ENCODE results near the gene TRMT61A.

TRMT61A gene

DNA sequence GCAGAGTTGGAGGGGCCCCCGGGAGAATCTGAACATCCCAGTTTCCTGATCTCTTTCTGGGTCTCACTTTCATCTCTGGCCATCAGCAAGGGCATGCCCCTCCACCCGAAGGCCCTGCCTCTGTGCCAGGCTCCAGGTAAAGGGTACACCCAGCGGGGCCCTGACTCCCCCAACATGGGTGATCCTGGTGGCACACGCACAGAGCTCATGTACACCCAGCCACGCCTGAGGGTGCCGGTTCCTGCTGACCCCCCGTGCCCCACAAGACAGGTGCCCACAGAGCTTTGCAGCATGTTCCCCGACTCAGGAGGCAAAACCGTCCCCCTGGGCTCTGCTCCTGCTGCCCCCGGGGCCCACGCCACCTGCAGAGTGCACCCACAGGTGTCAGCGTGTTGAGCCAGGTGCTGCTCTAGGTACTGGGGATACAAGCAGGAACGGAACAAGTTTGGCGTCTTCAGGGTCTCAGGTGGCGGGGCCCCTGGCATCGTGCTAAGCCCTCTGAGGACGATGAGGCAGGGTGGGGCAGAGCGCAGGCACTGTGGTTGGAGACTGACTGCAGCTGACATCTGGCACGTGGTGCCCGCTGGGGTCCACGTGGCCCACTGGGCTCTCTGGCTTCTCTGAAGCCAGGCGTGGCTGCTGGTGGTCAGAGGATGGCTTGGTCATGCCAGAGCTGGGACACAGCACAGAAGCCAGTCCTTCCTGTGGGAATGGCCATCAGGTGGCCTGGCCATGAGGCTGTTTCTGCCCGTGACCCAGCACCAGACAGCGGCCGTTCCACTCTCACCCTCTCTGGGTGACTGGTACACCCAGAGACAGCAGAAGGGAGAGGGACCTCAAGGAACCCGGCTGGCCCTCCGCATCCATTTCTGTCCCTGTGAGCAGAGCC, 19.7 kb downstream of the TRMT61A start:
- no peak for DNase-seq

DNA sequence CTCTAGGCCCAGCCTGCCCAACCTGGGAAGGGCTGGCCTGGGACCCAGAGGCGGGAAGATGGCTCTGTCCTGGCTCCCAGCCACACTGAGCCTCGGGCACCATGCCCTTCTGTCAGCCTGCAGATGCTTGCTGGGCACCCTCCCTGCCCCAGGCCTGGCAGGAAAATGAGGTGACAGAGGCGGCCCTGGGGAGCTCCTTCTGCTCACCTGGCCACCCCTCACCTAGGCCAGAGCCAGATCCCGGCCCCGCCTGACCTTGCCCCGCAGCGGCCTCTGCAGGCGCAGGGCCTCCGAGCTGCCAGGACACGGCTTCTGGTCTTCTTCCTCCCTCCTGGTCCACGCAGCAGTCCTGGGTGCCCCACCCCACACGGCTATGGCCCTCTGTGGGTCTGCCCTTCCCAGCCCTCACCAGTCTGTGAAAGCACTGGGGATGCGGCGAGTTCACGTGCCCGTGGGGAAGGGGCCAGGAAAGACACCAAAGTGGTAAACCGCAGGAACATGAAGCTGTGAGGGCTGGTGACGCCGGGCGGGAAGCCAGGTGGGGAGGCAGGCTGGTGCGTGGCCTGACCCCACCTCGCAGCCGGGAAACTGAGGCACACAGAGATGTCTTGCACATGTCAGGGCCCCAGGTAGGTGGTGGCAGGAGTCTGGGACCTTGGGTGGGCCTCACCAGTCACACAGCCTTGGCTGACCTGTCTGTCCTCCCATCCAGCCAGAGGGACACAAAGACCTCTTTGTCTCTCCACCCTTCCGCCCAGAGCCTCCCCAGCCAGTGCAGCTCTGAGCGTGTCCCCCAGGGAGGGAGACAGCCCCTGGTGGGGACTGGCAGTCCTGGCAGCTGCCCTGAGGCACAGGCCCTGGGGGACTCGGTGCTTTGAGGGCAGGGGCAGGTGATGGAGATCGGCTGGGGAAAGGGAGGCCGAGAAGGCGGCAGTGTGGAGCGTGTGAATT, 20.6 kb downstream of the TRMT61A start:
- DNase-seq: no peak

DNA sequence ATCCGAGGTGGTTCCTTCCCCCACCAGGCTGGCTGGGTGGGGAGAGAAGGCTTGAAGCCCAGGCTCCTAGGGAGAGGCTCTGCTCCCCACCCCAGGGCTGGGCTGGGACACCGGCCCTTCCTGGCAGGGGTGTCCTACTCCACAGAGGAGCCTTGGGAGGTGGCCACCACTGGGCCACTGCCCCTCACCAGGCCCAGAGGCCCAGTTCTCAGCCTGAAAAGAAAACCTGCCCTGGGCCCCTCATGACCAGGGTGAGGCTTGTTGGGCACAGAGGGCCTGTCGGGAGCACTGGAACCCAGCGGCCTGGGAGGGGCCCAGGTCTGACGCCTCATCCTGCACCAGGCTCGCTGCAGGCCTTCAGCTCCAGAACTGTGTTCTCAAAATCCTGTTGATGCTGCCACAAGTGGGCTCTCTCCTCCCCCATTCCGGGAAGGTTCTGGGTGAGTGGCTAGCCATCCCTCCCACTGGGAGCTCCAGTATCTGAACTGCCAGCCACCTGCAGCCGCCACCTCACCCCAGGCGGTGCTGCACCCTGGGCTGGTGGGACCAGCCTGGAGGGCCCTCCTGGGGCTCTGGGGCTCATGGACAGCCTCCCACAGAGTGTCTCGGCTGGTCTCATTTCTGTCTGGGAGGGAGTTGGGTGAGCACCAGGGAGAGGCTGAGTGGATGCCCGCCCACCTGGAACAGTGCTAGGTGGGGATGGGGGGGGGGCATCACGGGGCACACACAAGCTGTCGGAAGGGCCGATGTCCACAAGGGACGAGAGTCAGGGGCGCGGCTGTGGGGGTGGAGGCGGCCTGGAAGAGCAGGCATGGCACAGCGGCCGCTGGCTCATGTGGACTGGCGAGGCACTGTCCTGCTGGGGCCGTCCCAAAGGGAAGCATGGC, 21.7 kb downstream of the TRMT61A start:
- DNase-seq: no peak

DNA sequence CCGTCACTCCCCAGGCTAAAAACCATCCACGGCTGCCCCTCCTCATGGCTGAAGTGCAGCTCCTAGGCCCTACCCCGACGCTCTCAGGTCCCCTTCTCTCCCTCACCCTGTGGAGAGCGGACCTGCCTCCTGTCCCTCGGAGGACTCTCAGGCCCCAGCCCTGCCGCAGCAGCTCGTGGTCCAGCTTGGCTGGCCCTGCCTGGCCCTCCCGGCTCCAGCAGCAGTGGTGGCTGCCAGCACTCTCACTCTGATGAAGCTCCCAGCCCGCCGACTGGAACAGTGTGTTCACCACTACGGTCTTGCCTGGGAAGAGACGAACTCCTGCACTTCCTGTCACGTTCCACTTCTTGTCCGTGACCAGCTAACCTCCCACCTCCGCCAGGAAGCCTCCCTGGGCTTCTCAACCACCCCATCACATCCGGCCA, 22.4 kb downstream of the TRMT61A start:
- DNase-seq: no peak

DNA sequence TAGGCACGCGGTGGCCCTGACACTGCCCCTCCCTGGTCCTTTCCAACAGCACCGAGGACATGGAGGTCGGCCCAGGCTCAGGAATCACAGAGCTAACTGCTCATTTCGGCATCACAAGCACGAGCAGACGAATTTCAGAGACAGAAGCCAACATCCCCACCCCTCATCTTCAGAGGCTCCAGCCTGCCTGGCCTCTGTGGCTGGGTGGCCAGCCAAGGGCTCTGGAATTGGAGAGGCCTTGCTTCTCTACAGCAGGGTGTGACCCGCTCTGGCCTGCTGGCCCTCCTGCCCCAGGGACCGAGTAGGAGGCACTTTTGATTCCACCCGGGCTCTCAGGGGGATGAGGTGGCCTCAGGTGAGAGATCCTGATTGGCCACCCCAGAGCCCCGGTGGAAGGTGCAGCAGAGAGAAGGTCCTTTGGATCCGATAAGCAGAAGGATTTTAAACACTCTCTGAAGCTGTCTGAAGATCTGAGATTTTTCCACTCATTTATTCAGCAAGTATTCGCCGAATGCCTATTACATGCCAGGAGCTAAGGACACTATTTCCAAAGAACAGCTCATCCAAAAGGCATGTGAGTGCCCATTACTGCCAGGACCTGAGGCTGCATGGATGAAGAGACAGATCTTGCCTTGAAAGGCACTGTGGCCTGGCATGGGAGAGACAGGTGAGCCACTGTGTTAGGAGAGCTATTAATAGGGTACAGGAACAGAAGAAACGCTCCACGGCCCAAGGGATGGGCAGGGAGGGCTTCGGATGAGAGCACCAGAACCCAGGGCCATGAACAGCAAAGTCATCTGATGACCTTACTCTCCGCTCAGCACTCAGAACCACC, 23.2 kb downstream of the TRMT61A start:
- no peak for DNase-seq

DNA sequence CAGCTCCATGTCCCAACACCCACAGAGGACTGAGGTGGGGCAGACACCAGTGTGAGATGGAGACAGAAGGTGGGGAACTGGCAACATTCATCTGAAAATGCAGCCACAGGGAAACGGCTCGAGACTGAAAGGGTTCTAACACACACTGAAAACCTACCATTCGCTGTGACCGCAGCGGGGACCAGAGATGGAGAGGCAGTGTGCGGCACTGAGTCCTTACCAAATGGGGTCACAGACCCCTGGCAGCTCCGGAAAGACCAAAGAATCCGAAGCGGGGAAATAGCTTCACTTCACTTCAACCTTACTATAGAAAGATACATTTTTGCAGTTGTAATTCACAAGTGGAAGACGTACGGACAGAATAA, 23.8 kb downstream of the TRMT61A start:
- no peak for DNase-seq

DNA sequence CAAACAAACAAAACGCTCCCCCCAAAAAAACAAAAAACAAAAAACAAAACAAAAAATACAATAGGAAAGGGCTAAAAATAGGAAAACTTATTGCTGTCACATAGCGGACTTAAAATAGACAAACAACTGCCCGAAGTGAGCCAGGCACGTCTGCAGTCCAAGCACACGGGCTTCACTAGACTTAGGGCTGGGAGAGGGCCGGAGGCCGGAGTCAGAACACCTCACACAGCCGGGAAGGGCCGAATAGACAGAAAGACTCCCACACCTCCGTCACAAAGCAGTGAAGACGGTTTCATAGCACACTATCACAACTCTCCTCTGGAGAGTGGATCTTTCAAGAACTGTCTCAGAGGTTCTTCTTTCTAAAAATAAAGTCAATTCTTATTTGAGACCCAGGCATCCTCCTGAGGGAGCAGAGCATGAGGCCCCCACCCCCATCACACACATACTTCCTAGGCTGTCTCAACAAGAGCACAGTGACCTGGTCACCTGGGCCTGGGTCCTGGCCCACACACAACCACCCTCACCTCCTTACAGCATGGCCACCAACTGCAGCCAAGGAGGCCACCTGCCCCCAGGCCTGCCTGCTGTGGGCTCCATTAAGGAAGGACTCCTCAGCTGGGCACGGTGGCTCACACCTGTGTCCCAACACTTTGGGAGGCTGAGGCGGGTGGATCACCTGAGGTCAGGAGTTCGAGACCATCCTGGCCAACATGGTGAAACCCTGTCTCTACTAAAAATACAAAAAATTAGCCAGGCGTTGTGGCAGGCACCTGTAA, 26.8 kb downstream of the TRMT61A start:
- DNase-seq: no peak

DNA sequence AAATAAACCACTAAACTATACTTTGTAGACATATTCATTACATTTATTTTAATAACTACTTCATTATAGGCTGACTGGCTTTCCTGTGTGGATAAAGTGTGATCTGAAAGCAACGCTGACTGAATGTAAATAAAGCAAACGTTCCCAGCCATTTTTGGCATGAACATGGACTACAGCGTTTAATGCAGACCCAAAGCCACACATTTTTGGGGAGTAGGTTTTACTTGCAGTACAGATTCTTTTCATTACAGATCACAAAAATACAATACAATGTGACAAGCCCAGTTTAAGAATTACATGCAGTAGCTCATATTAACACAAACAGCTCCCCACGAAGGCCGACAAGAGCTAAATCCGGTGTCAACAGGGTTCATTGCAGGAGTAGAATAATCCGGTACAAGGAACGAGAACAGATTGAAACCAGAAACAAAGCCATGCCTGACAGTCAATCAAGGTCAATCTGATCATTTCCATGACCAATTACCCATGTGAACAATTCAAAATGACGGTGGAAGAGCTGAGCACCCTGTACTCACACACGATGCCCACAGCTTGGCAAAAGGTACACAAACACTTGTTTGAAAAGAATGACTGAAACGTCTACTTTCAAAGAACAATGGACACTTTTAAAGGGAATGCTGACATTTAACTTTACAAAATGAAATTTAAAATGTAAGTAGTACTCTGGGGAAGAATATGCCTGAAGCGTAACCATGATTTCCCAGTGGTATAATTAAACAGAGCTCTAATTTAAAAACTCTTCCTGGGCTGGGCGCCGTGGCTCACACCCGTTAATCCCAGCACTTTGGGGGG, 28.2 kb downstream of the TRMT61A start:
- no peak for DNase-seq

DNA sequence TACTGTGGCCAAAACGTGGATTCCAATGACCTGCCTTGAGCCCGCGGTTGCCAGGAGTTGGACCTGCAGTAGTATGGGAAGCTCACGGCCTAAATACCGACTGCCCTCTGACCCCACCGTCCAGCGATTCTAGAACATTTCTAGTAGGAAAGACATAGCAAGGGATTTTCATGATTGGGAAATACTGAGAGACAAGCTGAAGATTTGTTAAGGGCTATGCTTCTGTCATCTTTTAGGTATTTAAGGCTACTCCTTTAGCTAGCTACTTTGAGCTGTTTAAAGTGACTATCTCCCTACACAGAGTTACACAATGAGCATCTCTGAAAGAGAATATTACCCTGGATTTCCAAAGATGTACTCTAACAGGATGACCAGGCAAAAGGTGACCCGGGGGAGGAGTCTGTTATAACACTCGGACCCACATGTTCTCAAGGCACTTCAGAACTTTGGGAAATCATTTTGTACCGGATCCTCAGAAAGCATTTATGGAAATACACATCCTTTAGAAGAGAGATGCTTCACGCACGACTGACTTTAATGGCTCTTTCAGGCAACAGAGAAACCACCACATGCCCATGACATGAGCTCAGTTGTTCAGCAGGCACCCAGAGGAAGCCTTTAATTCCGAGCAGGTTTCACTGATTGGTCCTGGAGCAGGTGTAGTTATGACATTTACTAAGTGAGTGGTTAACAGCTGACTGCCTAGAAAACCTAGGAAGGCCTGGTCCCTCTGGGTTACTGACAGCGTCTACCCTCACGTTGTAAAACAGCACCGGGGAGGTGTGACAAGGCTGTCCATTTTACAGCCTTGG, 29.3 kb downstream of the TRMT61A start:
- DNase-seq: no peak

DNA sequence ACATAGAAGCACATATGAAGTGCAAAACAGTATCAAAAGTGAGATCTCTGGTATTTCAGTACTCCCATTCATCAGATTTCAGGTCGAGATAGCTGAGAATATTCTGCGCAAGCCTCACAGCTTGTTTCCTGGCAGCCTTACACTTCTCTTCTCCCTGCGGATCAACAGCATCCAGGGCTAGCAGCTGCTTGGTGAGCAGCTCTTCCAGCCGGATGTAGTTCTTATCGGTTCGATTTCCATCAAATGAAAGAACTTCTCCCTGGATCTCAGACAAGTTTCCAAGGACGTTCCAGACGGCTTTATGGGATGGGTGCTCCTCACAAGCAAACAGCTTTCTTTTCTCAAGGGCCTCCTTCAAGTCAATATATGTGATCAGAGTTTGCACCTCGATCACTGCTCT, 30.8 kb downstream of the TRMT61A start:
- DNase-seq: no peak

DNA sequence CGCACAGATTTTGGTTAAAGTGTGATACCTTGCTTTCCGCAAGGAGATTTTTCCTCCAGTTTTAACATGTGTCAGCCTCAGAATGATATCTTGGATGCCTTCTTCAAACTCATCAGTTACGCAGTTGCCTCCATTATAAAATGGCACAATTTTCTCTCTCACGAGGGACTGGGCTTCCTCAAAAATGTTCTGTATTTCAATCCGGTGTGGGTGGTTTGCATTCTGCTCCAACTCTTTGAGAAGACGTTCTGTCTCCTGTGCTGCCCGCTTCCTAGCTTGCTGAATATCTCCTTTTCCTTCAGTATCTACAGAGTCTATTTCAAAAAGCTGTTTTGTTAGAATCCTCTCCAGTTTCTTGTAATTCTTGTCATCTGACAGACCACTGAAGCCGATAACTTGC, 31.7 kb downstream of the TRMT61A start:
- peak; percentile 40 for DNase-seq

DNA sequence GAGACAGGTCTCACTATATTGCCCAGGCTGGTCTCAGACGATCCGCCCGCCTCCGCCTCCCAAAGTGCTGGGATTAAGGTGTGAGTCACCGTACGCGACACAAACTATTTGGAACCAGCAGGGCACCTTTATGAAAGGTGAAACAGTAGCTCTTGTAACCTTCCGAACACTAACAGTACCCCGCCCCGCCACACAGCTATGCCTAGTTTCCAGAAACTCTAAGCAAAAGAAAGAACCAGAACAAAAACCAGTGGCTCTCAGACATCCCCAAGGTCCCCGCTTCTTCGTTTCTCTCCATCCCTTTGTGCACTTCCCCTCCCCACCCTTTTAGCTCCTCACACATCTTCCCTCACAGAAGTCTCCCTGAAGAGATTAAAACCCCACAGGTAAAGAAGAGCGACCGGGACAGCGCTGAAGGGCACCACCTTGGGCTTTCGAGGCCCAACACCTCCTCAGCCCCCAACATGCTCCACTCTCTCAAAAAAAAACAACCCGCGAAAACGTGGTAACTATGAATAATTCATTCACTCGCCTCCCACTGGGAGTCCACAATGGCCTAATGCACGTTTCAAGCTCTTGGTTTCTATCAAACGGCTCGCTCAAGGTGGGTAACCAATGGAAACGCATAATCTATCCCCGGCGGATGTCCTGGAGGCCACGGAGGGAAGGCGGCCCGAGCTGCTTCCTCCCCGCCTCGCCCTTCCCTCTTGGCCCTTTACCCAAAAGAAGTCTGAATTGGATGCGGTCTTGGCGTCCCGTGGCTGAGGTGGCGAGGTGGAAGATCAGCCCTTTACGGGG, 32.6 kb downstream of the TRMT61A start:
- DNase-seq: peak; percentile 47

DNA sequence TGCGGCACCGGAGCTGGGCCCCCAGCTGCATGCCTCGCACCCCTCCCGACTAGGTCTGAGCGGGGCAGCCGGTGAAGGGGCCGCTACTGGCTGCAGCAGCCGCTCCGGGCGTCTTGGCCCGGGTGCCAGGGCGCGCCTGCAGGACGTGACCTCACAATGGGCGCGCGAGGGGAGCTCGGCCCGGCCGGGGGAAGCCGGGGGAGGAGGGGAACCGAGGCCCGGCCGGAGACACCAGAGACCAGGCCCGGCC, 33.1 kb downstream of the TRMT61A start:
- peak; percentile 45 for DNase-seq

DNA sequence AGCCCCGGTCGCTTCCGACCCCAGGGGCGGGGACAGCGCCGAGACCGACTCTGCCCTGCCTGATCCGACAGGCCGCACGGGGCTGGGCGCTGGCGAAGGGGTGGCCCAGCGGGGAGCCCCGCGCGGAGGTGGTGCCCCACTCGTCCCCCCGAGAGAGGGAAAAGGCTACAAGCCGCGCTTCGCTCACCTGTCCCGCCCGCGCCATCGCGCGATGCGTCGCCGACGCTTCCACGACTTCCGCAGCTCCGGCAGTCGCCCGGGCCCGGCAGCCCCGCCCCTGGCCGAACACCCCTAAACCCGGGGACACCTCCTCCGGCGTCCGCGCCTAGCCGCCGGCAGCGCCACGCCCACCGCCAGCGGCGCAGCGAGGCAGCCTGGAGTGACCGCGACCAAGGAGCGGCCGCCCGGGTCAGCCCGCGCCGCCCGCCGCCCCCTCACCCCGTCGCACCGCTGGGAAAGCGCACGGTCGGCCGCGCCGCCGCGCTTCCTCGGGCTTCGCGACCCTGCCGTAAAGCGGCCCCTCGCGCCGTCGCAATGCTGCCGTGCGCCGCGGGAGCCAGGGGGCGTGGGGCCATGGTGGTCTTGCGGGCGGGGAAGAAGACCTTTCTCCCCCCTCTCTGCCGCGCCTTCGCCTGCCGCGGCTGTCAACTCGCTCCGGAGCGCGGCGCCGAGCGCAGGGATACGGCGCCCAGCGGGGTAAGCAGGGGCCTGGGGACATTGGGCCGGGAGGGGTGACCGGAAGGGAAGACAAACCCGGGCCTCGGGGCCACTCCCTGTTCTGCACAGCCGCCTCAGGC, 33.6 kb downstream of the TRMT61A start, which contains the start of the genes BAG5 and COA8:
Gene BAG5 (minus strand): TSS at position 229 of the 797 bp plus-strand sequence. CDS start 1,493 bp downstream, outside the sequence.
Gene COA8 (plus strand): TSS at position 532 of the 797 bp plus-strand sequence. CDS start 42 bp downstream, at position 574.
- peak; percentile 81 for DNase-seq

DNA sequence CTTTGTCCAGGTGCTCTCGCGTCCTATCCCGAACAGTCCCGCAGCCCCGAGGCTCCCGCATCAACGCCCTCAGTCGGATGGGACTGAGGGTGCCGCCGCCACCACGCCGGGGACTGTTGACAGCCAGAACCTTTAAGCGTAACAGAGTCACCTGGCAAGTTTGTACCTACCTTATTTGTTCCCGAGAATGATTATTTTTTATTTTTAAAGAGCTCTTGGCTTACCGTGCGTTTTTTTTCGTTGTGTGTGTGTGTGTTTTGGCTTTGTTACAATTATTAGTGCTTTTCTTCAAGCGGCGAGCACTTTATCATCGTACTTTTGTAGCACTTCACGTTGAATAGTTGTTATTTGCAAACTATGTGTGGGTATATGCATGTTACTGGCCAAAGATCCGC, 34.2 kb downstream of the TRMT61A start:
- DNase-seq: no peak

DNA sequence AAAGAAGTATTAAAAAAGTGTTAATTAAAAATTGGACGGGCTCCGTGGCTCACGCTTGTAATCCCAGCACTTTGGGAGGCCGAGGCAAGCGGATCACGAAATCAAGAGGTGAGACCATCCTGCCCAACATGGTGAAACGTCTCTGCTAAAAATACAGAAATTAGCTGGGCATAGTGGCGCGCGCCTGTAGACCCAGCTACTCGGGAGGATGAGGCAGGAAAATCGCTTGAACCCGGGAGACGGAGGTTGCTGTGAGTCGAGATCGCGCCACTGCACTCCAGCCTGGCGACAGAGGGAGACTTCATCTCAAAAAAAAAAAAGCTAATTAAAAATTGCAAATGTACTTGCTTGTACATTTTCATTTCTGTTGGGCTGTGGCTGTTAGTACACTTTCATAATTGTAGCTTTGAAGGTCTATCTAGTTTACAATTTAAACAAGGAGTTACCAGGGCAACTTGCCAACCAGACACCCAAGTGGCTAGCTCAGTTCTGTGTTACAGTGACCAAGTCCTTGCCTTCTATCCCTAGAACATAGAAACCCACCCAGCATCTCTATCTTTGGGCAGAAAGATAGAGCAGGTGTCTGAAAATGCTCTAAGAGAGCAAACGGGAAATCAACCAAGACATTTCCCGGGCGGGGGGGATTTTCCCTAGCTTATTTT, 35.0 kb downstream of the TRMT61A start:
- no peak for DNase-seq

DNA sequence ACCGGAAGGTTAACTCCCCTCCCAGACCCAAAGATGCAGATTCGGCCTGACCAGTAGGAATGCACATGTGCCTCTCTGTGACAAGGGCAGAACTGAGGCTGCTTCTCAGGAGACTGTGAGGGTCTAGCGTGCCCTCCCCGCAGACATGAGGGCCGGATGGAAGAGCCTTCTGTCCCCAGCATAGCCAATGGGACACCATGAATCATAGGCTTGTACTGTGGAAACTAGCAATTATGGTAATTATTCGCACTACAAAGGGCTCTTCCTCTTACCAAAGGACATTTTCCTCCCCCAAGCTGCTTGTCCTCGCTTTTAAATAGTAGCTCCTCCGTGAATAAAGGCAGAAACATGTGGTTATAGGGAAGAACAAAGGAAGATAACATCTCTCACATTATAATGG, 40.0 kb downstream of the TRMT61A start:
- no peak for DNase-seq
